Natural killer cell (primary cell): ENCODE measurements around the gene SYNGR1. TPM values are rescaled to one million over a fixed set of nuclear protein-coding genes. Genes with fewer than 3 reads are reported as not detected.

Source experiments
- ATAC-seq, 3 donors: fragments of 150-1000 bp in 2 of 3; fragments of 200-7000 bp in 1 of 3; cut with Tn5 transposase; 1 replicate in 1 of 3; 2 replicates in 2 of 3; pipeline ENCODE4 v1.10.0; 2021; ENCODE audit warnings: mild to moderate bottlenecking in 2 of 3, moderate library complexity in 2 of 3
- DNase-seq, 2 donors: peaks; one replicate each; pipeline versions ENCODE4 v3.0.0 to v3.0.0-alpha.2; 2013 to 2021; ENCODE audit warnings: mixed read lengths in 1 of 2
- H3K27ac ChIP-seq: one replicate; pipeline ENCODE4 v1.5.1; 2013; ENCODE audit warnings: mild to moderate bottlenecking, low read length
- H3K27me3 ChIP-seq: one replicate; pipeline ENCODE4 v1.6.1; 2013; ENCODE audit warnings: low read length; ENCODE audit not compliant: control insufficient read depth, insufficient read depth
- H3K36me3 ChIP-seq: one replicate; pipeline ENCODE4 v1.6.1; 2013; ENCODE audit warnings: low read length; ENCODE audit not compliant: control insufficient read depth, insufficient read depth
- H3K4me1 ChIP-seq: one replicate; pipeline ENCODE4 v1.6.1; 2013; ENCODE audit warnings: low read length; ENCODE audit not compliant: control insufficient read depth, insufficient read depth
- H3K4me3 ChIP-seq: one replicate; pipeline ENCODE4 v1.5.1; 2013; ENCODE audit warnings: low read length
- H3K9me3 ChIP-seq: one replicate; pipeline ENCODE4 v1.6.1; 2013; ENCODE audit warnings: low read length; ENCODE audit not compliant: control insufficient read depth, insufficient read depth
- H3K27ac Mint-ChIP-seq, 2 donors: one replicate each; pipeline ENCODE4 v1.8.0; 2022; ENCODE audit warnings: mild to moderate bottlenecking in 2 of 2, mixed read lengths in 2 of 2, moderate library complexity in 1 of 2
- H3K27me3 Mint-ChIP-seq, 2 donors: one replicate each; pipeline ENCODE4 v1.8.0; 2022; ENCODE audit warnings: low read depth in 2 of 2, mixed read lengths in 2 of 2
- H3K36me3 Mint-ChIP-seq: one replicate; pipeline ENCODE4 v1.8.0; 2022; ENCODE audit warnings: mixed read lengths
- H3K4me1 Mint-ChIP-seq, 2 donors: one replicate each; pipeline ENCODE4 v1.8.0; 2022; ENCODE audit warnings: mixed read lengths in 2 of 2
- H3K4me3 Mint-ChIP-seq: one replicate; pipeline ENCODE4 v1.8.0; 2022; ENCODE audit warnings: mild to moderate bottlenecking, moderate library complexity, mixed read lengths
- H3K9me3 Mint-ChIP-seq, 2 donors: one replicate each; pipeline ENCODE4 v1.8.0; 2022; ENCODE audit warnings: mixed read lengths in 2 of 2
- CTCF ChIP-seq: fragments of 200-600 bp; IDR thresholded peaks from one replicate; pipeline ENCODE4 v1.8.0; 2022; ENCODE audit warnings: antibody characterized with exemption
- WGBS: methylation state at CpG from one replicate; pipeline ENCODE4 v1.1.7; 2013; ENCODE audit warnings: missing lambda C conversion rate; ENCODE audit not compliant: insufficient coverage; 5-methylcytosine and 5-hydroxymethylcytosine counted together
- intact Hi-C: fragments of 100-400 bp; cut with micrococcal nuclease; formaldehyde crosslinking; loops from one replicate; pipeline ENCODE4 v1.14.2; 2022
- total RNA-seq, 4 donors: library from RNA; stranded (reverse); fragments of 120-200 nt in 1 of 4; gene quantifications; one replicate each; pipeline versions ENCODE4 v1.2.3 to v1.2.4, GENCODE V29; 2013 to 2022

The SYNGR1 gene
- total RNA-seq, 3 donors from 2014 or later (not counting 1 experiment from before 2014, with no cell fraction given), result 30.3 to 35.7 (median 31.3) TPM

- no peaks in the 10 kb centered on the region for H3K4me1 Mint-ChIP-seq
- DNase-seq (no peak), ATAC-seq (no peak)
- TF ChIP-seq CTCF, result no peak
- Histone ChIP-seq H3K36me3 (peaks cover 65% of the 10 kb centered on the region), H3K4me1 (no peaks in the 10 kb centered on the region), H3K9me3 (no peaks in the 10 kb centered on the region), H3K4me3 (no peak overlapping the region), H3K27ac (no peak overlapping the region), H3K27me3 (no peaks in the 10 kb centered on the region)
- H3K9me3 Mint-ChIP-seq, result no peaks in the 10 kb centered on the region
- no peak overlapping the region for H3K27ac Mint-ChIP-seq
- intact Hi-C loops, result no loop called here
- no peaks in the 10 kb centered on the region for H3K27me3 Mint-ChIP-seq
- 98% methylated on average over 11 of the region's 11 CpGs for WGBS
- H3K36me3 Mint-ChIP-seq, result no peaks in the 10 kb centered on the region
- H3K4me3 Mint-ChIP-seq, result no peak overlapping the region
Measured at GRCh38 chr22:39421691-39422090, 71.9 kb downstream of the SYNGR1 start.

- no peaks in the 10 kb centered on the region for H3K9me3 Mint-ChIP-seq
- Histone ChIP-seq H3K27me3 (no peaks in the 10 kb centered on the region), H3K4me3 (no peak overlapping the region), H3K36me3 (peaks cover 65% of the 10 kb centered on the region), H3K4me1 (no peaks in the 10 kb centered on the region), H3K9me3 (no peaks in the 10 kb centered on the region), H3K27ac (no peak overlapping the region)
- no peak overlapping the region for H3K4me3 Mint-ChIP-seq
- DNase-seq (no peak), ATAC-seq (no peak)
- H3K27me3 Mint-ChIP-seq, result no peaks in the 10 kb centered on the region
- 68% methylated on average over 7 of the region's 7 CpGs for WGBS
- no peaks in the 10 kb centered on the region for H3K4me1 Mint-ChIP-seq
- no peak overlapping the region for H3K27ac Mint-ChIP-seq
- TF ChIP-seq CTCF, result no peak
- no peaks in the 10 kb centered on the region for H3K36me3 Mint-ChIP-seq
- intact Hi-C loops, result no loop called here
Measured at GRCh38 chr22:39422101-39422500, 72.3 kb downstream of the SYNGR1 start.

- no peaks in the 10 kb centered on the region for H3K4me1 Mint-ChIP-seq
- no peak for DNase-seq
- no peak overlapping the region for H3K27ac Mint-ChIP-seq
- Histone ChIP-seq H3K36me3 (peaks cover 67% of the 10 kb centered on the region), H3K27ac (no peak overlapping the region), H3K4me1 (peaks cover under 1% of the 10 kb centered on the region), H3K4me3 (no peak overlapping the region), H3K27me3 (no peaks in the 10 kb centered on the region), H3K9me3 (no peaks in the 10 kb centered on the region)
- TF ChIP-seq CTCF, result no peak
- no peak for ATAC-seq
- H3K36me3 Mint-ChIP-seq, result no peaks in the 10 kb centered on the region
- intact Hi-C loops, result no loop called here
- H3K27me3 Mint-ChIP-seq, result no peaks in the 10 kb centered on the region
- H3K9me3 Mint-ChIP-seq, result no peaks in the 10 kb centered on the region
- WGBS, result 97% methylated on average over 6 of the region's 6 CpGs
- H3K4me3 Mint-ChIP-seq, result no peak overlapping the region
Measured at GRCh38 chr22:39422721-39423120, 72.9 kb downstream of the SYNGR1 start.

- no peak for ATAC-seq
- peaks cover 12% of the 10 kb centered on the region for H3K4me1 ChIP-seq
- H3K9me3 ChIP-seq, result no peaks in the 10 kb centered on the region
- peaks cover 65% of the 10 kb centered on the region for H3K36me3 ChIP-seq
- WGBS, result 93% methylated on average over 3 of the region's 3 CpGs
- Mint-ChIP-seq H3K4me3 (no peak overlapping the region), H3K4me1 (no peaks in the 10 kb centered on the region), H3K9me3 (no peaks in the 10 kb centered on the region), H3K36me3 (no peaks in the 10 kb centered on the region), H3K27me3 (no peaks in the 10 kb centered on the region), H3K27ac (no peak overlapping the region)
- no peaks in the 10 kb centered on the region for H3K27me3 ChIP-seq
- intact Hi-C loops, result no loop called here
- H3K27ac ChIP-seq, result no peak overlapping the region
- TF ChIP-seq CTCF, result no peak
- H3K4me3 ChIP-seq, result no peak overlapping the region
- no peak for DNase-seq
Measured at GRCh38 chr22:39423976-39424375, 74.2 kb downstream of the SYNGR1 start.
